ENCODE data around the gene CTSL.
A peak's percentile ranks its signal among the peaks of the same experiment; 100 is the strongest.

CTSL gene

GRCh38 chr9:87725900-87726709 lies at the start of gene CTSL:
CTSL (plus strand) TSS chr9:87726119; CDS start chr9:87727604, 1,485 bp downstream.
- DNase-seq = peak; percentile 43 to 52

DNA sequence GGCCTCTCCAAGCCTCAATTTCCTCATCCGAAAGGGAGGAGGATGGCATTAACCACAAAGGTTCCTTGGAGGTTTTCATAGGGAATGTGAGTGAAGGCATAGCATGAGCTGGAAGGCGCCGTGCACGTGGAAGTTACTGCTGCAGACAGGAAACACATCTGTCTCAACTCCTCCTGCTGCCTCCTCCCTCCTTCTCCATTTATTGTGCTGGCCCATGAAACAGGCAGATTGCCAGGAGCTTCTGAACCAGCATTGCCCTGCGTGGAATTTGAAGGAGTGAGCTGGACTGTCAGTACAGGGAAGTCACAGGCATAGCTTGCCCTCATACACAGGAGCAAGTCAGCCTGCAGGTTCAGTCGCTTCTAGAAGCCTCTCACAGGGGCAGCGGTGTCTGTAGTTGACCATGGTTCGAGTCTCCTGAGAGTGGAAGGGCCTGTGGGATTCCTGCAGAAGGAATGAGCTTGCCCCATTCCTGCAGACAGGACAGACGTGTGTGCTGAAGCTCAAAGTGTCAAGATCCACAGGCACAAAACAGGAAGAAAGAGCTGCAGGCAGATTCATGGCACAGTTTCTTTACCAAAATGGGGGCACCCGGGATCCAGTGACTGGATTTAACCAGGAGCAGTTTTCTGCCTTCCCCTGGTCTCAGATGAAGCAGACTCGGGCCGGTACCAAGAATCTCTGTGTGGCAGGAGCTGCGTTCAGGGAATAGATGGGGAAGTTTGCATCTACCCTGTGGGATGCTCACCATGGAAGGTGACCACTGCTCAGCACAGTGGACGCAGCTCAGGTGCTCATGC lies 48.7 kb upstream of the CTSL start:
- DNase-seq = no peak

DNA sequence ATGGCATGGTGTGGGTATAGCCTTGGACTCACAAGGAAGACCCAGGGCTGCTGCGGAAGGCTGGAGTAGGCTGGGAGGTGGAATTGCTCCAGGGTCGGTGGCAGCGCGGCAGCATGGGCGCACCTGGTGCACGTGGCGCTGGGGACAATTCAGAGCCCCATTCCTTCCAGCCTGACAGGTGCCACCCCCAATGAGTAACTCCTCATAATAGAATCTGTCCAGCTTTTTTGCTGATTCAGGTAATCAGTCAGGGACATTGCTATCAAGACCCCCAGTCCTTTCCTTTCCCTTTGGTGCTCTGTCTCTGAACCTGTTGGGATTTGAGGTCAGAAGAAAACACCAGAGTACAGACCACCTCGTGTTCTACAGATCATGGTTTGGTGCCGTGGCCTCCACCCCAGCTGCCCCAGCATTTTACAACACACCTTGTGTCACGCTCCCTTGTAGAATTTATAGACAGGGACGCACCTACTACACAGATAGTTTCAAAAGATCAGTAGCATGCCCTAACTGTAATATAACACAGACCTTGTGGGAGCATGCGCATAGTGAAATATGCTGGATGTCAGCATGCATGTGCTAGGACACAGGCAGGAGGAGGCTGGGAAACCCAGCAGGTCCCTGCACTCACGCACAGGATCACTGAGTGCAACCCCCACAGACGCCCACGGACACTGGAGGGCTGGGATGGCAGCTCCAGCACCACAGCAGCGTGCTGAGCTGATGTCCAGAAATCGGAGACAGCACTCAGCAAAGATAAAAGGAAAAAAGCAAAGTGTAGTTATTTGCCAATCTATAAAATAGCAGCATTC lies 47.9 kb upstream of the CTSL start:
- DNase-seq = no peak

GRCh38 chr9:87678650-87679355 lies 47.1 kb upstream of the CTSL start:
- DNase-seq = peak; percentile 3 to 48

- no peak for DNase-seq
These were observed 44.5 kb upstream of the CTSL start for GRCh38 chr9:87681271-87682061.

DNA sequence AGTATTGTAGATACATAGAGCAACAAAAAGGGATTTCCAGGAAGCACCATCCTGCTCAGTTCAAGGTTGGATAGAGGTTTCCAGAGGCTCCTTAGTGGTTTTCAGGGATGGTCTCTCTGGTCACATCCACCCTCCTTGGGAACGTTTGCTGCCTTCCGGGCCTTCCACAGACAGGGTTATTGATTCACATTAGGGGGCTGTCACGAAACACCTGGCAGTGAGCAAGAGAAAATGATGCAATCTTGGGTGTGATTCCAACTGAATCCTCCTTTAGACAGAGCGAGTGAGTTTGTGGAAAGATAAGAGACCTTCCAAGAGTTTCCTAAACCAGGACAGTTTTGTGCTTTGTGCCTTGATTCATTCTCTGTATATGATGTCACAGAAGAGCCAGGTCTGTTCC lies 43.8 kb upstream of the CTSL start:
- DNase-seq = no peak

- DNase-seq = no peak
These were observed 43.3 kb upstream of the CTSL start for GRCh38 chr9:87682618-87683017.

- DNase-seq = no peak
These were observed 41.9 kb upstream of the CTSL start for GRCh38 chr9:87683751-87684626.

DNA sequence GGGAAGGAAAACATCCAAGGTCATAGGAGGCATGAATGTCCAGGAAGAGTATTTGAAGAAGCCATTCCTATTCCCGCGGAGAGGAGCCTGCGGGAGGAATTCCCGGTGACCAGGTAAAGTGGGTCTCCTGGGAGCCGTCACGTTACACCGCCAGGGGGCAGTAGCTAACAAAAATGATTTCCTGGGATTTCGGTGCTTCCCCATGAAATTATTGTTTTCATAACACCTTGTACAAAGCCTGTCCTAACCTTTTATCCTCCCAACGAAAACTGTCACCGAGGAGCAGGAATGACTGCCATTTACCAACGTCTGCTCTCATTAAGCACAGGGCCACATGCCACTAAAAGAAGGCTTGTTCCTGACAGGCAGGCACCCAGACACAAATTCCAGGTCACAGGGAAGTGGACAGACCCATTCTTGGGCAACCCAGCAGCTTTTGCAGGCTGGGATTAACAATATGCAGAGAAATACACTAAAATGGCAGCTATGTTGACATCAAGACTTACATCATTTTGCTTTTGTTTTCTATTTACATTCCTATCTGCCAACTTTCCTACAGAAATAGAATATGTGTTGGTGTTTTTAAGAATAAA lies 41.2 kb upstream of the CTSL start:
- no peak for DNase-seq

DNA sequence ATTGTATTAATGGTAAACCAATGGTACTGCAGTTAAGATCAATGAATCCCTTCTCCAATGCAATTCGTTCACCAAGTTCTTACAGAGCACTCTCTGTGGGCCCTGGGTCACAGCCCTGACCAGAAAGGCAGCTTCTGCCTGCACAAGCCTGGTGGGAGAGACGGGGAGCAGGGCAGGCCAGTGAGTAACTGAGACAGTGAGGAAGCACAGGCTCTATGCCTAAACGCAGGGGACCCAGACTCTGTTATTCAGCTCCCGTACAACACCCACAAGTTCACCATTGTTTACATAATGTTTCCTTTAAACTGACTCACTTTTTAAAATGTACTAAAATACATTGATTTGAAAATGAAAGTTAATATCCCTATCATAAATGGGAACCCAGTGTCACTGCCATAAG lies 40.5 kb upstream of the CTSL start:
- DNase-seq = no peak

GRCh38 chr9:87685871-87686519 lies 39.9 kb upstream of the CTSL start:
- DNase-seq = no peak

DNA sequence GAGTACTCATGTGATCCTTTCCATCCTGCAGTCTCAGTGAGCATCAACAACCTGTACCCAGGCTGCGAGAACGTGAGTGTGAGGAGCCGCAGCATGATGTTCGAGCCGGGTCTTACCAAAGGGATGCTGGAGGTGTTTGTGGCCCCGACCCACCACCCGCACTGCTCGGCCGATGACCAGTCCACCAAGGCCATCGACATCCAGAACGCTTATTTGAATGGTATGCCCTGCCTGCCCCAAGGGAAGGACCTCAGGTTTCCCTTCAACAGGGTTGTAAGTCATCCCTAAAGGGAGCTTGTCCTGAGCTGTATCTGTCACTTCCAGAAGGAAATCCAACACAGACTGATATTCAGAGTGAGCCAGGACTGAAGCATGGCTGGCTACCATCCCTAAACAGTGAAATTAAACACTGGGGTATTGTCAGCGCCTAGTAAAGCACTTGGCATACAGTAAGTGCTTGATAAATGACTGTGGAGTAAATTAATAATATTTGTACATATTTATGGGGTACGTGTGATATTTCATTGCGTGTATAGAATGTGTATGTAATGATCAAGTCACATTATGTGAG lies 39.3 kb upstream of the CTSL start:
- no peak for DNase-seq

DNA sequence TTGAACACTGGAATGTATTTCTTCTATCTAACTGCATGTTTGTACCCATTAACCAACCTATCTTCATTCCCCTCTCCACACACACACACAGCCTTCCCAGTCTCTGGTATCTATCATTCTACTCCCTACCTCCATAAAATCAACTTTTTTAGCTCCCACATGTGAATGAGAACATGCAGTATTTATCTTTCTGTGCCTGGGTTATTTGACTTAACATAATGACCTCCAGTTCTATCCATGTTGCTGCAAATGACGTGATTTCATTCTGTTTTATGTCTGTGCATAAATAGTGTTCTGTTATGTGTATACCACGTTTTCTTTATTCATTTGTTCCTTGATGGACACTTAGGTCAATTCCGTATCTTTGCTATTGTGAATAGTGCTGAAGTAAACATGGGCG lies 38.7 kb upstream of the CTSL start:
- DNase-seq = no peak

DNA sequence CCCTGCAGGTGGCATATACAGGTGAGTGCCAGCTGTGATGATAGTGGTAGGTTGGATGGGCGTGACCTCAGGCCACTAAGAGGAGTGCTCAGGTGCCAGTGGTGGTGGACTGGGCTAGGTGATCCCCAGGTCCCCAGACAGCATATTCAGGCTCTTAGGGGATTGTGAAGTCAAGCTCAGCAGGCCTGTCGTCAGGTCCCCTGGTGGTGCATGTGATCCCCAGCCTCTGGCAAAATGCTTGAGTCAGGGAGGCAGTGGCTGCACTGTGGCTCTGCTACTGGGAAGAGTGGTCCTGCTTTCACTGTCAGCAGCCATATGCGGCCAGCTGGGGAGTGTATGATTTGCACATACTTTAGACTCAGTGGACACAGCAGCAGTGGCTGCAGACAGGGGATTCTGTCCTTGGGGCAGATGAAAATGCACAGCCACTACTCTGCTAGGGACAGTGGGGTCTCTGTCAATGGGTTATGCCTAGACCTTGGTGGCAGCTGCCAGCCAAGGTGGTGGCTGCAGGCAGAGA lies 31.6 kb upstream of the CTSL start:
- DNase-seq = no peak

DNA sequence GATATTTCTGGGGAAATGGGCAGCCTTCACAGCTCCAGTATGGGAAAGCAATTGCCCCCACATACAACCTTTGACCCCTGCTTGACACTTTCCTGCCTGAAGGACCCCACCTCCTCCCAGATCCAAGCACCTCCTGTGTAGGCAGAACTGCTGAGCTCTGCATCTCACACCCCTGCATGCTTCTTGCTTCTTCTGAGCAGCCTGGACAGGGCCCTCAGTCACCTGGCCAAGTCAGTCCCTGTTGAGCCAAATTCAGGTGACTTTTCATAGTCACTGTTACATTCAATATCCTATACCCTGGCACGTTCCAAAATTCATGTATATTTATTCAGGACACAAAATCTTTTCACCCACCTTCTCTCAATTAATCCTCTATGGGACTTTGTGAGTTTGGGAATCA lies 30.4 kb upstream of the CTSL start:
- no peak for DNase-seq

GRCh38 chr9:87696641-87697040 lies 29.3 kb upstream of the CTSL start:
- DNase-seq = no peak

GRCh38 chr9:87698069-87698809 lies 27.7 kb upstream of the CTSL start:
- no peak for DNase-seq

DNA sequence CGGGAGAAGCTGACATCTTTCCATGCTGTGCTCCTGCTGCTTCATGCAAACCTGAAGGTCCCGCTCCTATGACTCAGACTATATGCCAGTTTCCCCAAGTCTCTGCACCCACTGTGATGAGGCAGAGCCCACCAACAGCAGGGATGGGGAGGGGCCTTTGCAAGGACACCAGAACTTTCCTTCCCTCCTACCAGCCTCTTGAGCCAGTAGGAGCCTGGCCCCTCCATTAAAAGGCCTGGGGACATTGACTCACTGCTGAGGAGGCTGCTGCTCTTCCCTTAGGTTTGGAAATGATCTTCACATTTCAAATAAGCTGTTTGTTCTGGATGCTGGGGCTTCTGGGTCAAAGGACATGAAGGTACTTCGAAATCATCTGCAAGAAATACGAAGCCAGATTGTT lies 26.1 kb upstream of the CTSL start:
- no peak for DNase-seq

- no peak for DNase-seq
These were observed 24.4 kb upstream of the CTSL start for GRCh38 chr9:87701491-87701890.

All from NCI-H1930 (cell line).